HEK293 (cell line): ENCODE results near the gene PKNOX1.

Experiments
- CTCF ChIA-PET: fragments of 350-600 bp; formaldehyde crosslinking; extraction: SDS; loops from one replicate; lab custom pipeline; 2021; ENCODE audit warnings: antibody characterized with exemption; lab: Yijun Ruan, JAX
- POLR2A ChIA-PET: fragments of 300-600 bp; formaldehyde crosslinking; extraction: SDS; loops from one replicate; lab custom pipeline; 2020; ENCODE audit warnings: antibody characterized with exemption, inconsistent platforms; lab: Yijun Ruan, JAX
- H3K27ac ChIP-seq: fragments of 200-500 bp; sonication (Bioruptor generic); 2 replicates; pipeline ENCODE4 v1.5.1; 2014; ENCODE audit warnings: low read depth, low read length, control low read depth, inconsistent platforms; ENCODE audit errors: extremely low read depth
- H3K36me3 ChIP-seq, 2 experiments: fragments of 200-500 bp in 1 of 2; sonication (Bioruptor generic) in 1 of 2; 1 replicate in 1 of 2; 2 replicates in 1 of 2; pipeline ENCODE4 v1.5.1; 2014 to 2017; ENCODE audit warnings: inconsistent platforms in 2 of 2, low read length in 2 of 2; ENCODE audit not compliant: control insufficient read depth in 2 of 2, insufficient read depth in 1 of 2
- H3K4me1 ChIP-seq: fragments of 200-500 bp; sonication (Bioruptor generic); 2 replicates; pipeline ENCODE4 v1.5.1; 2014; ENCODE audit warnings: mild to moderate bottlenecking, low read length, inconsistent platforms; ENCODE audit not compliant: control insufficient read depth, insufficient read depth
- H3K4me3 ChIP-seq: 2 replicates; pipeline ENCODE4 v1.5.1; 2011; ENCODE audit warnings: low read depth, mild to moderate bottlenecking, control low read depth, low read length, moderate library complexity
- H3K9me3 ChIP-seq: fragments of 200-500 bp; sonication (Bioruptor generic); 2 replicates; pipeline ENCODE4 v1.5.1; 2014; ENCODE audit warnings: low read depth, low read length, inconsistent platforms; ENCODE audit not compliant: control insufficient read depth, insufficient read depth
- ELK4 ChIP-seq: IDR thresholded peaks from 2 replicates; pipeline ENCODE4 v1.6.1; 2011; ENCODE audit warnings: mild to moderate bottlenecking, low read depth, low read length, borderline replicate concordance
- IKZF3 ChIP-seq: fragments of 450-650 bp; IDR thresholded peaks from 2 replicates; pipeline ENCODE4 v1.5.0; 2018; ENCODE audit warnings: missing biosample characterization, mild to moderate bottlenecking, missing genetic modification characterization, moderate library complexity
- KLF8 ChIP-seq: fragments of 450-650 bp; formaldehyde crosslinking; IDR thresholded peaks from 2 replicates; pipeline ENCODE4 v1.5.1; 2016; ENCODE audit warnings: missing biosample characterization, missing genetic modification characterization
- MYNN ChIP-seq: fragments of 450-650 bp; formaldehyde crosslinking; IDR thresholded peaks from 2 replicates; pipeline ENCODE4 v1.5.1; 2016; ENCODE audit warnings: missing biosample characterization, missing genetic modification characterization, borderline replicate concordance
- TCF7L2 ChIP-seq: IDR thresholded peaks from 2 replicates; pipeline ENCODE4 v1.6.1; 2011; ENCODE audit warnings: low read depth, mild to moderate bottlenecking, inconsistent platforms, low read length, moderate library complexity, borderline replicate concordance
- ZBTB20 ChIP-seq: fragments of 450-650 bp; formaldehyde crosslinking; IDR thresholded peaks from 2 replicates; pipeline ENCODE4 v1.5.1; 2016; ENCODE audit warnings: missing biosample characterization, missing genetic modification characterization
- ZBTB48 ChIP-seq: fragments of 450-650 bp; formaldehyde crosslinking; IDR thresholded peaks from 2 replicates; pipeline ENCODE4 v1.5.1; 2016; ENCODE audit warnings: missing biosample characterization, missing genetic modification characterization
- ZBTB7A ChIP-seq: fragments of 450-650 bp; formaldehyde crosslinking; IDR thresholded peaks from 2 replicates; pipeline ENCODE4 v1.5.1; 2016; ENCODE audit warnings: low read depth, missing biosample characterization, missing genetic modification characterization
- ZBTB8A ChIP-seq: fragments of 450-650 bp; formaldehyde crosslinking; IDR thresholded peaks from 2 replicates; pipeline ENCODE4 v1.5.1; 2016; ENCODE audit warnings: missing biosample characterization, missing genetic modification characterization
- ZNF10 ChIP-seq: fragments of 450-650 bp; formaldehyde crosslinking; IDR thresholded peaks from 2 replicates; pipeline ENCODE4 v1.5.1; 2017; ENCODE audit warnings: missing biosample characterization, missing genetic modification characterization
- ZNF121 ChIP-seq: fragments of 450-650 bp; formaldehyde crosslinking; IDR thresholded peaks from 2 replicates; pipeline ENCODE4 v1.5.1; 2016; ENCODE audit warnings: missing biosample characterization, missing genetic modification characterization
- ZNF133 ChIP-seq: fragments of 450-650 bp; formaldehyde crosslinking; IDR thresholded peaks from 2 replicates; pipeline ENCODE4 v1.5.1; 2016; ENCODE audit warnings: missing biosample characterization, missing genetic modification characterization
- ZNF16 ChIP-seq: fragments of 450-650 bp; formaldehyde crosslinking; IDR thresholded peaks from 2 replicates; pipeline ENCODE4 v1.5.1; 2016; ENCODE audit warnings: low read depth, missing biosample characterization, missing genetic modification characterization
- ZNF23 ChIP-seq: fragments of 450-650 bp; formaldehyde crosslinking; IDR thresholded peaks from 2 replicates; pipeline ENCODE4 v1.5.1; 2016; ENCODE audit warnings: missing biosample characterization, missing genetic modification characterization, borderline replicate concordance
- ZNF266 ChIP-seq: fragments of 450-650 bp; formaldehyde crosslinking; IDR thresholded peaks from 2 replicates; pipeline ENCODE4 v1.5.1; 2016; ENCODE audit warnings: missing biosample characterization, missing genetic modification characterization, low read depth
- ZNF362 ChIP-seq: fragments of 450-650 bp; formaldehyde crosslinking; IDR thresholded peaks from 2 replicates; pipeline ENCODE4 v1.5.1; 2016; ENCODE audit warnings: missing biosample characterization, missing genetic modification characterization
- ZNF473 ChIP-seq: fragments of 450-650 bp; formaldehyde crosslinking; IDR thresholded peaks from 2 replicates; pipeline ENCODE4 v1.5.1; 2017; ENCODE audit warnings: missing biosample characterization, missing genetic modification characterization
- ZNF555 ChIP-seq: fragments of 450-650 bp; formaldehyde crosslinking; conservative IDR thresholded peaks from 2 replicates; pipeline ENCODE4 v1.5.1; 2017; ENCODE audit warnings: missing biosample characterization, mild to moderate bottlenecking, missing genetic modification characterization, inconsistent platforms
- ZNF624 ChIP-seq: fragments of 450-650 bp; formaldehyde crosslinking; IDR thresholded peaks from 2 replicates; pipeline ENCODE4 v1.5.1; 2017; ENCODE audit warnings: missing biosample characterization, missing genetic modification characterization
- ZNF654 ChIP-seq: fragments of 450-650 bp; formaldehyde crosslinking; IDR thresholded peaks from 2 replicates; pipeline ENCODE4 v1.5.1; 2016; ENCODE audit warnings: low read depth, missing biosample characterization, missing genetic modification characterization
- ZNF704 ChIP-seq: fragments of 450-650 bp; formaldehyde crosslinking; IDR thresholded peaks from 2 replicates; pipeline ENCODE4 v1.5.1; 2016; ENCODE audit warnings: missing biosample characterization, missing genetic modification characterization
- ZNF792 ChIP-seq: fragments of 450-650 bp; formaldehyde crosslinking; IDR thresholded peaks from 2 replicates; pipeline ENCODE4 v1.5.1; 2016; ENCODE audit warnings: missing biosample characterization, missing genetic modification characterization
- TF ChIP-seq, protein P1 (sequence below): fragments of 450-650 bp; formaldehyde crosslinking; IDR thresholded peaks from 2 replicates; pipeline ENCODE4 v1.5.1; 2016; ENCODE audit warnings: missing biosample characterization, missing genetic modification characterization, borderline replicate concordance

The PKNOX1 gene

DNA sequence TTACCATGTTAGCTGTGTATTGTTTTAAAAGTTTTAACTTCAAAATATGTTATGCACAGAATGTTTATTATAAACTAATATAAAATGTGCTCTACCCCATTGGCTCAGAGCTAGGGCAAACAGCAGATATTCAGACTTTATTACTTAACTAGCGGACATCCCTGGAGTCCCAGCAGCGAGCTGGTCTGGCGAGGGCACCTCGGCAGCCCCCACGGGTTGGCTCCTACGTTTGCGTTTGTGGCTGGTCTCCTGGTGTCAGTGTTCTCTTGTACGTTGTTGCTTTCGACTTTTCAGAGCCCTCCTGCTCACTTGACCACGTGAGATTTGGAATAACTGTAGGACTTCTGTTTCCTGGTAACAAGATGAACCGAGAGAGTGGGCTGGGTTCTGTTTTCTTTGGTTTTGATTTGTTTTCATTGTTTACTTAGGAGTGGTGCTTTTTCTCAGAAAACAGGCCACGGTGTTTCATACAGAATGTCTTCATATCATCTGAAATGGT lies 56.8 kb downstream of the PKNOX1 start (continued):
- no peak for TF ChIP-seq MYNN (tag by site-specific recombination)
- no peak for TF ChIP-seq ZNF704 (tag by site-specific recombination)
- TF ChIP-seq ZNF473 (tag by site-specific recombination) = no peak
- no peak for TF ChIP-seq ZNF555 (tag by site-specific recombination)

GRCh38 chr21:43034101-43034500 lies 59.7 kb downstream of the PKNOX1 start:
- Histone ChIP-seq H3K4me3 (no peak overlapping the region), H3K36me3 (peaks cover 3 to 28% of the 10 kb centered on the region in 2 experiments), H3K27ac (no peak overlapping the region), H3K4me1 (no peaks in the 10 kb centered on the region)
- CTCF ChIA-PET = no interaction called here
- TF ChIP-seq ZNF266 = no peak
- TF ChIP-seq ZBTB7A = no peak
- no peak for TF ChIP-seq ZBTB48 (tag by site-specific recombination)
- TF ChIP-seq ELK4 = no peak
- no peak for TF ChIP-seq KLF8 (tag by site-specific recombination)
- TF ChIP-seq, protein P1, sequence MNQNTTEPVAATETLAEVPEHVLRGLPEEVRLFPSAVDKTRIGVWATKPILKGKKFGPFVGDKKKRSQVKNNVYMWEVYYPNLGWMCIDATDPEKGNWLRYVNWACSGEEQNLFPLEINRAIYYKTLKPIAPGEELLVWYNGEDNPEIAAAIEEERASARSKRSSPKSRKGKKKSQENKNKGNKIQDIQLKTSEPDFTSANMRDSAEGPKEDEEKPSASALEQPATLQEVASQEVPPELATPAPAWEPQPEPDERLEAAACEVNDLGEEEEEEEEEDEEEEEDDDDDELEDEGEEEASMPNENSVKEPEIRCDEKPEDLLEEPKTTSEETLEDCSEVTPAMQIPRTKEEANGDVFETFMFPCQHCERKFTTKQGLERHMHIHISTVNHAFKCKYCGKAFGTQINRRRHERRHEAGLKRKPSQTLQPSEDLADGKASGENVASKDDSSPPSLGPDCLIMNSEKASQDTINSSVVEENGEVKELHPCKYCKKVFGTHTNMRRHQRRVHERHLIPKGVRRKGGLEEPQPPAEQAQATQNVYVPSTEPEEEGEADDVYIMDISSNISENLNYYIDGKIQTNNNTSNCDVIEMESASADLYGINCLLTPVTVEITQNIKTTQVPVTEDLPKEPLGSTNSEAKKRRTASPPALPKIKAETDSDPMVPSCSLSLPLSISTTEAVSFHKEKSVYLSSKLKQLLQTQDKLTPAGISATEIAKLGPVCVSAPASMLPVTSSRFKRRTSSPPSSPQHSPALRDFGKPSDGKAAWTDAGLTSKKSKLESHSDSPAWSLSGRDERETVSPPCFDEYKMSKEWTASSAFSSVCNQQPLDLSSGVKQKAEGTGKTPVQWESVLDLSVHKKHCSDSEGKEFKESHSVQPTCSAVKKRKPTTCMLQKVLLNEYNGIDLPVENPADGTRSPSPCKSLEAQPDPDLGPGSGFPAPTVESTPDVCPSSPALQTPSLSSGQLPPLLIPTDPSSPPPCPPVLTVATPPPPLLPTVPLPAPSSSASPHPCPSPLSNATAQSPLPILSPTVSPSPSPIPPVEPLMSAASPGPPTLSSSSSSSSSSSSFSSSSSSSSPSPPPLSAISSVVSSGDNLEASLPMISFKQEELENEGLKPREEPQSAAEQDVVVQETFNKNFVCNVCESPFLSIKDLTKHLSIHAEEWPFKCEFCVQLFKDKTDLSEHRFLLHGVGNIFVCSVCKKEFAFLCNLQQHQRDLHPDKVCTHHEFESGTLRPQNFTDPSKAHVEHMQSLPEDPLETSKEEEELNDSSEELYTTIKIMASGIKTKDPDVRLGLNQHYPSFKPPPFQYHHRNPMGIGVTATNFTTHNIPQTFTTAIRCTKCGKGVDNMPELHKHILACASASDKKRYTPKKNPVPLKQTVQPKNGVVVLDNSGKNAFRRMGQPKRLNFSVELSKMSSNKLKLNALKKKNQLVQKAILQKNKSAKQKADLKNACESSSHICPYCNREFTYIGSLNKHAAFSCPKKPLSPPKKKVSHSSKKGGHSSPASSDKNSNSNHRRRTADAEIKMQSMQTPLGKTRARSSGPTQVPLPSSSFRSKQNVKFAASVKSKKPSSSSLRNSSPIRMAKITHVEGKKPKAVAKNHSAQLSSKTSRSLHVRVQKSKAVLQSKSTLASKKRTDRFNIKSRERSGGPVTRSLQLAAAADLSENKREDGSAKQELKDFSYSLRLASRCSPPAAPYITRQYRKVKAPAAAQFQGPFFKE (tag by site-specific recombination) = no peak
- no peak for TF ChIP-seq ZNF23 (tag by site-specific recombination)
- TF ChIP-seq ZNF624 (tag by site-specific recombination) = no peak
- TF ChIP-seq ZNF792 (tag by site-specific recombination) = no peak
- no peak for TF ChIP-seq ZNF362 (tag by site-specific recombination)
- TF ChIP-seq, all 188 proteins: peak for 0
- no peaks in the 10 kb centered on the region for H3K9me3 ChIP-seq
- POLR2A ChIA-PET = no interaction called here

DNA sequence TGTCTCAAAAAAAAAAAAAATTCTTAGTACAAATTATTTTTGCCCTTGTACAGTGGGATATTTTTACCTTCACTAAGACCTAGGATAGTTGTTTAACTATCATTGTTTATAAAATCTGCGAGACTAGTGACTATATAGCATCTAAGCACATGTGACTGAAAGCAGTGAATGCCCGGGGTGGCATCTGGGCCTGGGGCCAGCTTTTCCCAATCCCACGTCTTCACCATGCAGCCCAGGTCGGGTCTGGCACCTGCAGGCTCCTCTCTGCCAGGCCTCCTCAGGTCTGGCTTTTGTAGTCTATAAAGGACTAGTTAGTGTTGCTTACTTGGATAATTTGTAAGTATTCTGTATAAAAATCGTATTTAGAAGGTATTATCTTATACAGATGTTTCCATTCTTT lies 60.5 kb downstream of the PKNOX1 start:
- Histone ChIP-seq H3K27ac (no peak overlapping the region), H3K36me3 (peaks cover 0 to 25% of the 10 kb centered on the region in 2 experiments; a peak in 2 of 3 replicates), H3K4me1 (no peaks in the 10 kb centered on the region), H3K9me3 (no peaks in the 10 kb centered on the region), H3K4me3 (no peak overlapping the region)
- ChIA-PET CTCF (no interaction called here), POLR2A (no interaction called here)
- TF ChIP-seq ZBTB20 (tag by site-specific recombination) (no peak), ZNF10 (no peak), ZNF121 (tag by site-specific recombination) (no peak), ZNF654 (tag by site-specific recombination) (no peak), ELK4 (no peak), ZNF23 (tag by site-specific recombination) (no peak), ZNF16 (no peak), ZBTB8A (tag by site-specific recombination) (no peak), ZNF133 (tag by site-specific recombination) (no peak), TCF7L2 (no peak), IKZF3 (tag by site-specific recombination) (no peak)
